Brain microvascular endothelial cell (primary cell): ENCODE results near the gene DAND5.

ENCODE experiments used
- DNase-seq: peaks from one replicate; pipeline ENCODE4 v3.0.0-alpha.2; 2020
- H3K27ac ChIP-seq: fragments of 250-450 bp; sonication (Bioruptor Pico); 2 replicates; pipeline ENCODE4 v1.5.1; 2020; ENCODE audit warnings: mild to moderate bottlenecking, moderate library complexity
- H3K27me3 ChIP-seq: fragments of 250-450 bp; sonication (Bioruptor Pico); replicated peaks from 2 replicates; pipeline ENCODE4 v1.5.1; 2020; ENCODE audit warnings: mild to moderate bottlenecking
- H3K36me3 ChIP-seq: fragments of 250-450 bp; sonication (Bioruptor Pico); replicated peaks from 2 replicates; pipeline ENCODE4 v1.5.1; 2020; ENCODE audit warnings: mild to moderate bottlenecking
- H3K4me3 ChIP-seq: 2 replicates; pipeline ENCODE4 v1.5.1; 2011; ENCODE audit warnings: low read depth, mild to moderate bottlenecking, control low read depth, low read length, moderate library complexity
- CTCF ChIP-seq: IDR thresholded peaks from 2 replicates; pipeline ENCODE4 v1.5.1; 2011; ENCODE audit warnings: low read depth, mild to moderate bottlenecking, moderate library complexity, low read length, control low read depth, inconsistent platforms; ENCODE audit errors: missing control alignments
- in situ Hi-C: cut with HindIII; loops from 2 replicates; pipeline ENCODE4 v1.10.0; 2017; ENCODE audit warnings: low sequenced_read_pairs, low pct_ligation_motif_present

The DAND5 gene

GRCh38 chr19:12991296-12991695 lies 21.9 kb downstream of the DAND5 start:
- H3K4me3 ChIP-seq = no peak overlapping the region
- H3K27ac ChIP-seq = no peak overlapping the region
- DNase-seq = no peak
- TF ChIP-seq CTCF = no peak
- H3K27me3 ChIP-seq = no peaks in the 10 kb centered on the region
- H3K36me3 ChIP-seq = no peaks in the 10 kb centered on the region
- in situ Hi-C loops = no loop called here

GRCh38 chr19:12992729-12993128 lies 23.4 kb downstream of the DAND5 start:
- H3K4me3 ChIP-seq = no peak overlapping the region
- no peak for TF ChIP-seq CTCF
- no peaks in the 10 kb centered on the region for H3K36me3 ChIP-seq
- H3K27me3 ChIP-seq = no peaks in the 10 kb centered on the region
- no peak for DNase-seq
- no peak overlapping the region for H3K27ac ChIP-seq
- in situ Hi-C loops = no loop called here

GRCh38 chr19:12993562-12993961 lies 24.2 kb downstream of the DAND5 start:
- no peak for DNase-seq
- no peaks in the 10 kb centered on the region for H3K27me3 ChIP-seq
- H3K27ac ChIP-seq = no peak overlapping the region
- peaks cover under 1% of the 10 kb centered on the region for H3K36me3 ChIP-seq
- in situ Hi-C loops = no loop called here
- no peak overlapping the region for H3K4me3 ChIP-seq
- no peak for TF ChIP-seq CTCF

- H3K27me3 ChIP-seq = no peaks in the 10 kb centered on the region
- no peak for TF ChIP-seq CTCF
- H3K36me3 ChIP-seq = peaks cover 4% of the 10 kb centered on the region
- no peak for DNase-seq
- H3K27ac ChIP-seq = no peak within 1 kb of the TSS
- H3K4me3 ChIP-seq = peak within 1 kb of the TSS; percentile 75
- in situ Hi-C loops = no loop called here
Measured at GRCh38 chr19:12994701-12995595, 25.6 kb downstream of the DAND5 start, which contains the start of gene NFIX. Gene NFIX (plus strand): TSS chr19:12995475. CDS start chr19:12995838, 363 bp downstream.

- in situ Hi-C loops = no loop called here
- Histone ChIP-seq H3K27ac (no peak overlapping the region), H3K36me3 (peaks cover 4% of the 10 kb centered on the region), H3K4me3 (peak overlapping the region; percentile 75), H3K27me3 (no peaks in the 10 kb centered on the region)
- TF ChIP-seq CTCF = no peak
- DNase-seq = no peak
Measured at GRCh38 chr19:12995596-12996405, 26.4 kb downstream of the DAND5 start.
